Endothelial cell of umbilical vein (primary cell): ENCODE measurements around the gene CD226. TPM values are rescaled to one million over a fixed set of nuclear protein-coding genes. Genes with fewer than 3 reads are reported as not detected.

ENCODE experiments used
- BruUV-seq: library from RNA; stranded (reverse); fragments of 400-500 nt; replicated peaks from 2 replicates; lab custom pipeline; 2021; lab: Mats Ljungman, UMichigan
- CTCF ChIA-PET: fragments of 300-600, 350-600 bp; sonication (Branson Sonifier 250); formaldehyde crosslinking; loops from one replicate; lab custom pipeline; 2021; ENCODE audit warnings: antibody characterized with exemption, inconsistent platforms; lab: Charles Lee
- POLR2A ChIA-PET: fragments of 300-600, 350-600 bp; sonication (Branson Sonifier 250); formaldehyde crosslinking; loops from one replicate; lab custom pipeline; 2021; ENCODE audit warnings: antibody characterized with exemption, inconsistent platforms; lab: Charles Lee
- DNase-seq: peaks from one replicate; pipeline ENCODE4 v3.0.0-alpha.2; 2011; ENCODE audit warnings: low read depth, low spot score
- FAIRE-seq: peaks from 2 replicates; lab custom pipeline; 2011; peaks lifted over from hg19 to GRCh38; lab: Jason Lieb, UNC
- H2AFZ ChIP-seq: 2 replicates; pipeline ENCODE4 v1.6.0; 2012; ENCODE audit warnings: low read depth, low read length, control low read depth, inconsistent platforms
- H3K27ac ChIP-seq: 2 replicates; pipeline ENCODE4 v1.5.1; 2011; ENCODE audit warnings: low read depth, mild to moderate bottlenecking, control low read depth, low read length, moderate library complexity; ENCODE audit not compliant: insufficient read depth
- H3K27me3 ChIP-seq, 2 experiments: 2 replicates each; pipeline versions ENCODE4 v1.6.0 to v1.6.1; 2011; ENCODE audit warnings: low read length in 2 of 2, mixed read lengths in 1 of 2; ENCODE audit not compliant: control insufficient read depth in 2 of 2, insufficient read depth in 2 of 2
- H3K36me3 ChIP-seq, 2 experiments: 2 replicates in 1 of 2; 3 replicates in 1 of 2; pipeline ENCODE4 v1.5.1; 2011; ENCODE audit warnings: low read length in 2 of 2, mild to moderate bottlenecking in 1 of 2, moderate library complexity in 1 of 2; ENCODE audit not compliant: control insufficient read depth in 2 of 2, insufficient read depth in 2 of 2; ENCODE audit errors: extremely low read depth in 1 of 2
- H3K4me1 ChIP-seq: 3 replicates; pipeline ENCODE4 v1.5.1; 2011; ENCODE audit warnings: mild to moderate bottlenecking, low read length; ENCODE audit not compliant: control insufficient read depth, insufficient read depth; ENCODE audit errors: extremely low read depth
- H3K4me2 ChIP-seq: 2 replicates; pipeline ENCODE4 v1.6.1; 2011; ENCODE audit warnings: low read length, control low read depth, mixed read lengths; ENCODE audit not compliant: insufficient read depth
- H3K4me3 ChIP-seq, 3 experiments: fragments of 200-600 bp in 1 of 3; sonication (generic), shearing (Covaris generic) in 1 of 3; replicated peaks in 1 of 3; 2 replicates each; pipeline ENCODE4 v1.5.1; 2011 to 2016; ENCODE audit warnings: control low read depth in 3 of 3, low read length in 3 of 3, mild to moderate bottlenecking in 2 of 3, inconsistent platforms in 1 of 3, low read depth in 1 of 3, moderate library complexity in 1 of 3; ENCODE audit not compliant: insufficient read depth in 1 of 3
- H3K79me2 ChIP-seq: 2 replicates; pipeline ENCODE4 v1.6.0; 2012; ENCODE audit warnings: low read length, inconsistent platforms; ENCODE audit not compliant: control insufficient read depth, insufficient read depth
- H3K9ac ChIP-seq: replicated peaks from 2 replicates; pipeline ENCODE3; 2011; ENCODE audit warnings: low read length, control low read depth; ENCODE audit not compliant: insufficient read depth; ENCODE audit errors: extremely low read depth
- H3K9me1 ChIP-seq: replicated peaks from 3 replicates; pipeline ENCODE4 v1.6.0; 2011; ENCODE audit warnings: mild to moderate bottlenecking, low read length; ENCODE audit not compliant: control insufficient read depth, insufficient read depth; ENCODE audit errors: extremely low read depth
- H3K9me3 ChIP-seq: replicated peaks from 2 replicates; pipeline ENCODE4 v1.5.1; 2012; ENCODE audit warnings: low read length, inconsistent platforms; ENCODE audit not compliant: control insufficient read depth, insufficient read depth
- H4K20me1 ChIP-seq: replicated peaks from 2 replicates; pipeline ENCODE3; 2011; ENCODE audit warnings: mild to moderate bottlenecking, low read length; ENCODE audit not compliant: control insufficient read depth, insufficient read depth; ENCODE audit errors: extremely low read depth
- EZH2 ChIP-seq: IDR thresholded peaks from 2 replicates; pipeline ENCODE4 v1.6.1; 2012; ENCODE audit warnings: borderline replicate concordance, low read depth, mild to moderate bottlenecking, moderate library complexity, low read length, inconsistent platforms; ENCODE audit not compliant: severe bottlenecking
- FOS ChIP-seq: IDR thresholded peaks from 2 replicates; pipeline ENCODE4 v1.6.1; 2011; ENCODE audit warnings: mild to moderate bottlenecking, low read length, moderate library complexity, borderline replicate concordance; ENCODE audit not compliant: insufficient read depth
- GATA2 ChIP-seq: IDR thresholded peaks from 2 replicates; pipeline ENCODE4 v1.7.0; 2011; ENCODE audit warnings: low read depth, mild to moderate bottlenecking, moderate library complexity, mixed read lengths, low read length; ENCODE audit not compliant: insufficient read length, insufficient read depth
- JUN ChIP-seq: IDR thresholded peaks from 2 replicates; pipeline ENCODE4 v1.6.1; 2011; ENCODE audit warnings: borderline replicate concordance, low read depth; ENCODE audit not compliant: insufficient read length, insufficient read depth
- MYC ChIP-seq: IDR thresholded peaks from one replicate; pipeline ENCODE4 v1.6.1; 2011; ENCODE audit warnings: mild to moderate bottlenecking, low read depth, low read length
- POLR2A ChIP-seq: IDR thresholded peaks from 2 replicates; pipeline ENCODE4 v1.6.1; 2012; ENCODE audit warnings: low read depth, mild to moderate bottlenecking, control low read depth, low read length
- POLR2AphosphoS5 ChIP-seq: IDR thresholded peaks from 2 replicates; pipeline ENCODE4 v1.6.1; 2012; ENCODE audit warnings: low read depth, mild to moderate bottlenecking, control low read depth, low read length, moderate library complexity; ENCODE audit not compliant: insufficient read depth
- dilution Hi-C: fragments of 300-500 bp; cut with MboI; formaldehyde crosslinking; loops from one replicate; pipeline ENCODE4 v1.15.0; 2019; ENCODE audit warnings: low sequenced_read_pairs; ENCODE audit not compliant: extremely low pct_ligation_motif_present
- intact Hi-C: fragments of 100-400 bp; cut with micrococcal nuclease; formaldehyde crosslinking; loops from one replicate; pipeline ENCODE4 v1.10.0; 2022
- polyA plus RNA-seq, 4 experiments: library from polyadenylated mRNA; depleted of rRNA in 3 of 4; stranded (reverse) in 3 of 4; unstranded in 1 of 4; fragments of >200 nt; gene quantifications; 2 replicates each; pipeline versions ENCODE4 v1.2.1 to v1.2.3, GENCODE V29; 2011 to 2012; ENCODE audit warnings: missing spikeins in 1 of 4
- total RNA-seq: library from RNA; stranded (reverse); gene quantifications from 2 replicates; pipeline ENCODE4 v1.2.3, GENCODE V29; 2021
- TF ChIP-seq, protein P1 (sequence below), 2 donors: IDR thresholded peaks; 1 replicate in 1 of 2; 2 replicates in 1 of 2; pipeline ENCODE4 v1.5.1; 2011; ENCODE audit warnings: low read length in 2 of 2, mild to moderate bottlenecking in 2 of 2, moderate library complexity in 2 of 2, control low read depth in 1 of 2, inconsistent platforms in 1 of 2, low read depth in 1 of 2; ENCODE audit not compliant: insufficient read depth in 1 of 2; ENCODE audit errors: extremely low read depth in 1 of 2
- TF ChIP-seq, protein P2 (sequence below): IDR thresholded peaks from 2 replicates; pipeline ENCODE4 v1.6.1; 2011; ENCODE audit not compliant: insufficient read depth, insufficient read length

Gene CD226
- total and polyA plus RNA-seq, 2 donors (not counting 3 experiments of a cell fraction or from before 2014, with no cell fraction given): 0.20 TPM; not detected in 1

GRCh38 chr18:69956057-69956456 is 8.4 kb upstream of the CD226 start:
- no peaks in the 10 kb centered on the region for H3K79me2 ChIP-seq
- intact Hi-C loops: no loop called here
- H3K9me3 ChIP-seq: no peaks in the 10 kb centered on the region
- no peaks in the 10 kb centered on the region for H3K9me1 ChIP-seq
- DNase-seq (no peak), FAIRE-seq (no peak)
- no peak overlapping the region for H3K4me3 ChIP-seq
- H3K27me3 ChIP-seq: no peaks in the 10 kb centered on the region
- no peaks in the 10 kb centered on the region for H3K4me1 ChIP-seq
- no peaks in the 10 kb centered on the region for H4K20me1 ChIP-seq
- CTCF ChIA-PET: interaction anchor here (0.9 kb wide), 1 partner anchor 12 kb away, joined by 4 read pairs; no protein-coding TSS in a partner anchor
- no peak overlapping the region for H3K27ac ChIP-seq
- H2AFZ ChIP-seq: no peak overlapping the region
- H3K36me3 ChIP-seq: no peaks in the 10 kb centered on the region
- H3K4me2 ChIP-seq: no peak overlapping the region
- BruUV-seq: no TSS peak
- no peak for TF ChIP-seq POLR2AphosphoS5
- TF ChIP-seq, protein P1, sequence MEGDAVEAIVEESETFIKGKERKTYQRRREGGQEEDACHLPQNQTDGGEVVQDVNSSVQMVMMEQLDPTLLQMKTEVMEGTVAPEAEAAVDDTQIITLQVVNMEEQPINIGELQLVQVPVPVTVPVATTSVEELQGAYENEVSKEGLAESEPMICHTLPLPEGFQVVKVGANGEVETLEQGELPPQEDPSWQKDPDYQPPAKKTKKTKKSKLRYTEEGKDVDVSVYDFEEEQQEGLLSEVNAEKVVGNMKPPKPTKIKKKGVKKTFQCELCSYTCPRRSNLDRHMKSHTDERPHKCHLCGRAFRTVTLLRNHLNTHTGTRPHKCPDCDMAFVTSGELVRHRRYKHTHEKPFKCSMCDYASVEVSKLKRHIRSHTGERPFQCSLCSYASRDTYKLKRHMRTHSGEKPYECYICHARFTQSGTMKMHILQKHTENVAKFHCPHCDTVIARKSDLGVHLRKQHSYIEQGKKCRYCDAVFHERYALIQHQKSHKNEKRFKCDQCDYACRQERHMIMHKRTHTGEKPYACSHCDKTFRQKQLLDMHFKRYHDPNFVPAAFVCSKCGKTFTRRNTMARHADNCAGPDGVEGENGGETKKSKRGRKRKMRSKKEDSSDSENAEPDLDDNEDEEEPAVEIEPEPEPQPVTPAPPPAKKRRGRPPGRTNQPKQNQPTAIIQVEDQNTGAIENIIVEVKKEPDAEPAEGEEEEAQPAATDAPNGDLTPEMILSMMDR (IDR thresholded peaks at IDR 0.05; ENCODE audit: extremely low read depth in 1 of 2, insufficient read depth in 1 of 2, low read depth in 1 of 2, low read length in 2 of 2): no peak
- no peak for TF ChIP-seq POLR2A
- no peak for TF ChIP-seq EZH2
- POLR2A ChIA-PET: no interaction called here
- no peak overlapping the region for H3K9ac ChIP-seq
- dilution Hi-C loops: no loop called here

- no peak for DNase-seq
- Histone ChIP-seq H3K27me3 (no peaks in the 10 kb centered on the region), H3K4me1 (no peaks in the 10 kb centered on the region), H2AFZ (no peak overlapping the region), H3K9me1 (no peaks in the 10 kb centered on the region), H4K20me1 (no peaks in the 10 kb centered on the region), H3K36me3 (no peaks in the 10 kb centered on the region), H3K4me3 (no peak overlapping the region), H3K9ac (no peak overlapping the region), H3K79me2 (no peaks in the 10 kb centered on the region), H3K27ac (no peak overlapping the region), H3K4me2 (no peak overlapping the region), H3K9me3 (no peaks in the 10 kb centered on the region)
- BruUV-seq: no TSS peak
- no peak for FAIRE-seq
- CTCF ChIA-PET: interaction anchor here (1.2 kb wide), 1 partner anchor 11 kb away, joined by 4 read pairs; no protein-coding TSS in a partner anchor
- TF ChIP-seq, protein P2, sequence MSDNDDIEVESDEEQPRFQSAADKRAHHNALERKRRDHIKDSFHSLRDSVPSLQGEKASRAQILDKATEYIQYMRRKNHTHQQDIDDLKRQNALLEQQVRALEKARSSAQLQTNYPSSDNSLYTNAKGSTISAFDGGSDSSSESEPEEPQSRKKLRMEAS: no peak
- TF ChIP-seq EZH2: no peak
- TF ChIP-seq FOS: no peak
- TF ChIP-seq MYC: no peak
- no peak for TF ChIP-seq JUN
- no peak for TF ChIP-seq POLR2A
- no peak for TF ChIP-seq GATA2
- no peak for TF ChIP-seq POLR2AphosphoS5
- TF ChIP-seq, protein P1 (IDR thresholded peaks at IDR 0.05; ENCODE audit: extremely low read depth in 1 of 2, insufficient read depth in 1 of 2, low read depth in 1 of 2, low read length in 2 of 2): no peak
- POLR2A ChIA-PET: no interaction called here
- intact Hi-C loops: no loop called here
- dilution Hi-C loops: no loop called here
Measured at GRCh38 chr18:69954719-69955480, 7.2 kb upstream of the CD226 start.
